Endothelial cell of umbilical vein (primary cell): ENCODE data around the gene GOLT1B.

ENCODE experiments used
- EZH2 ChIP-seq: IDR thresholded peaks from 2 replicates; pipeline ENCODE4 v1.6.1; 2012; ENCODE audit warnings: borderline replicate concordance, low read depth, mild to moderate bottlenecking, moderate library complexity, low read length, inconsistent platforms; ENCODE audit not compliant: severe bottlenecking
- MAX ChIP-seq: IDR thresholded peaks from 2 replicates; pipeline ENCODE4 v1.6.1; 2011; ENCODE audit not compliant: insufficient read depth, insufficient read length
- MYC ChIP-seq: IDR thresholded peaks from one replicate; pipeline ENCODE4 v1.6.1; 2011; ENCODE audit warnings: mild to moderate bottlenecking, low read depth, low read length
- POLR2A ChIP-seq: IDR thresholded peaks from 2 replicates; pipeline ENCODE4 v1.6.1; 2012; ENCODE audit warnings: low read depth, mild to moderate bottlenecking, control low read depth, low read length
- POLR2AphosphoS5 ChIP-seq: IDR thresholded peaks from 2 replicates; pipeline ENCODE4 v1.6.1; 2012; ENCODE audit warnings: low read depth, mild to moderate bottlenecking, control low read depth, low read length, moderate library complexity; ENCODE audit not compliant: insufficient read depth
- TF ChIP-seq, protein P1 (sequence below), 2 donors: IDR thresholded peaks; 1 replicate in 1 of 2; 2 replicates in 1 of 2; pipeline ENCODE4 v1.5.1; 2011; ENCODE audit warnings: low read length in 2 of 2, mild to moderate bottlenecking in 2 of 2, moderate library complexity in 2 of 2, control low read depth in 1 of 2, inconsistent platforms in 1 of 2, low read depth in 1 of 2; ENCODE audit not compliant: insufficient read depth in 1 of 2; ENCODE audit errors: extremely low read depth in 1 of 2

GRCh38 chr12:21476949-21477348 lies 24.6 kb upstream of the GOLT1B start:
- TF ChIP-seq, protein P1, sequence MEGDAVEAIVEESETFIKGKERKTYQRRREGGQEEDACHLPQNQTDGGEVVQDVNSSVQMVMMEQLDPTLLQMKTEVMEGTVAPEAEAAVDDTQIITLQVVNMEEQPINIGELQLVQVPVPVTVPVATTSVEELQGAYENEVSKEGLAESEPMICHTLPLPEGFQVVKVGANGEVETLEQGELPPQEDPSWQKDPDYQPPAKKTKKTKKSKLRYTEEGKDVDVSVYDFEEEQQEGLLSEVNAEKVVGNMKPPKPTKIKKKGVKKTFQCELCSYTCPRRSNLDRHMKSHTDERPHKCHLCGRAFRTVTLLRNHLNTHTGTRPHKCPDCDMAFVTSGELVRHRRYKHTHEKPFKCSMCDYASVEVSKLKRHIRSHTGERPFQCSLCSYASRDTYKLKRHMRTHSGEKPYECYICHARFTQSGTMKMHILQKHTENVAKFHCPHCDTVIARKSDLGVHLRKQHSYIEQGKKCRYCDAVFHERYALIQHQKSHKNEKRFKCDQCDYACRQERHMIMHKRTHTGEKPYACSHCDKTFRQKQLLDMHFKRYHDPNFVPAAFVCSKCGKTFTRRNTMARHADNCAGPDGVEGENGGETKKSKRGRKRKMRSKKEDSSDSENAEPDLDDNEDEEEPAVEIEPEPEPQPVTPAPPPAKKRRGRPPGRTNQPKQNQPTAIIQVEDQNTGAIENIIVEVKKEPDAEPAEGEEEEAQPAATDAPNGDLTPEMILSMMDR (IDR thresholded peaks at IDR 0.05; ENCODE audit: extremely low read depth in 1 of 2, insufficient read depth in 1 of 2, low read depth in 1 of 2, low read length in 2 of 2): no peak
- no peak for TF ChIP-seq MYC
- no peak for TF ChIP-seq POLR2AphosphoS5
- no peak for TF ChIP-seq POLR2A
- TF ChIP-seq MAX: no peak
- no peak for TF ChIP-seq EZH2
